ENCODE data around the gene KCNS1. TPM values are rescaled to one million over a fixed set of nuclear protein-coding genes. Genes with fewer than 3 reads are reported as not detected.

Gene KCNS1
- total RNA-seq, 1 experiment from 2014 or later: not detected

- H3K36me3 ChIP-seq (ENCODE audit: insufficient read depth, low read length, poor library complexity, severe bottlenecking): no peaks in the 10 kb centered on the region
- H3K4me3 ChIP-seq (ENCODE audit: low read depth, low read length, poor library complexity, severe bottlenecking): no peak within 1 kb of the TSS
- DNase-seq (ENCODE audit: low spot score): no peak
- ChIA-PET CTCF (interaction anchor here (0.7 kb wide), 1 partner anchor 188 kb away, joined by 5 read pairs; no protein-coding TSS in a partner anchor), POLR2A (ENCODE audit: low non-redundant PET) (no interaction called here)
- TF ChIP-seq CTCF (conservative IDR thresholded peaks at IDR 0.05; ENCODE audit: low read depth, low read length) (no peak), EZH2 (IDR thresholded peaks at IDR 0.05; ENCODE audit: borderline replicate concordance, low read depth, low read length, poor library complexity, severe bottlenecking) (no peak)
- no peaks in the 10 kb centered on the region for H3K4me1 ChIP-seq (ENCODE audit: insufficient read depth, low read length, poor library complexity, severe bottlenecking)
- no TSS peak for BruUV-seq (replicated peaks)
- H3K27ac ChIP-seq (ENCODE audit: low read depth, low read length, poor library complexity, severe bottlenecking): no peak within 1 kb of the TSS
- H3K9me3 ChIP-seq (ENCODE audit: low read depth, low read length, poor library complexity, severe bottlenecking): no peaks in the 10 kb centered on the region
- H3K27me3 ChIP-seq (replicated peaks; ENCODE audit: insufficient read depth, low read depth, low read length, poor library complexity): peaks cover 4% of the 10 kb centered on the region
- intact Hi-C loops (cut with micrococcal nuclease; ENCODE audit: unreplicated experiment): no loop called here
Measured at GRCh38 chr20:45124365-45124764, 23.4 kb upstream of the KCNS1 start, which contains the start of gene WFDC12. TSS of gene WFDC12 (minus strand) at chr20:45124465. CDS start at chr20:45124447, 18 bp downstream.

- no TSS peak for BruUV-seq (replicated peaks)
- Histone ChIP-seq H3K27ac (ENCODE audit: low read depth, low read length, poor library complexity, severe bottlenecking) (no peak overlapping the region), H3K4me1 (ENCODE audit: insufficient read depth, low read length, poor library complexity, severe bottlenecking) (no peaks in the 10 kb centered on the region), H3K27me3 (replicated peaks; ENCODE audit: insufficient read depth, low read depth, low read length, poor library complexity) (peaks cover 6% of the 10 kb centered on the region), H3K9me3 (ENCODE audit: low read depth, low read length, poor library complexity, severe bottlenecking) (no peaks in the 10 kb centered on the region), H3K36me3 (ENCODE audit: insufficient read depth, low read length, poor library complexity, severe bottlenecking) (no peaks in the 10 kb centered on the region), H3K4me3 (ENCODE audit: low read depth, low read length, poor library complexity, severe bottlenecking) (no peak overlapping the region)
- DNase-seq (ENCODE audit: low spot score): no peak
- intact Hi-C loops (cut with micrococcal nuclease; ENCODE audit: unreplicated experiment): no loop called here
- POLR2A ChIA-PET (ENCODE audit: low non-redundant PET): no interaction called here
- no peak for TF ChIP-seq EZH2 (IDR thresholded peaks at IDR 0.05; ENCODE audit: borderline replicate concordance, low read depth, low read length, poor library complexity, severe bottlenecking)
- TF ChIP-seq CTCF (conservative IDR thresholded peaks at IDR 0.05; ENCODE audit: low read depth, low read length): no peak
- CTCF ChIA-PET: no interaction called here
Measured at GRCh38 chr20:45121388-45121787, 20.5 kb upstream of the KCNS1 start.

GRCh38 chr20:45119556-45120266 lies 18.8 kb upstream of the KCNS1 start:
- POLR2A ChIA-PET (ENCODE audit: low non-redundant PET): interaction anchor here (0.6 kb wide), 1 partner anchor 158 kb away, joined by 4 read pairs; no protein-coding TSS in a partner anchor
- no peak for DNase-seq (ENCODE audit: low spot score)
- TF ChIP-seq CTCF (conservative IDR thresholded peaks at IDR 0.05; ENCODE audit: low read depth, low read length) (no peak), EZH2 (IDR thresholded peaks at IDR 0.05; ENCODE audit: borderline replicate concordance, low read depth, low read length, poor library complexity, severe bottlenecking) (no peak)
- H3K4me1 ChIP-seq (ENCODE audit: insufficient read depth, low read length, poor library complexity, severe bottlenecking): no peaks in the 10 kb centered on the region
- intact Hi-C loops (cut with micrococcal nuclease; ENCODE audit: unreplicated experiment): no loop called here
- no peaks in the 10 kb centered on the region for H3K36me3 ChIP-seq (ENCODE audit: insufficient read depth, low read length, poor library complexity, severe bottlenecking)
- no peaks in the 10 kb centered on the region for H3K9me3 ChIP-seq (ENCODE audit: low read depth, low read length, poor library complexity, severe bottlenecking)
- H3K4me3 ChIP-seq (ENCODE audit: low read depth, low read length, poor library complexity, severe bottlenecking): no peak overlapping the region
- H3K27ac ChIP-seq (ENCODE audit: low read depth, low read length, poor library complexity, severe bottlenecking): no peak overlapping the region
- CTCF ChIA-PET: interaction anchor here (0.6 kb wide), 1 partner anchor 171 kb away, joined by 3 read pairs; no protein-coding TSS in a partner anchor
- peaks cover 6% of the 10 kb centered on the region for H3K27me3 ChIP-seq (replicated peaks; ENCODE audit: insufficient read depth, low read depth, low read length, poor library complexity)
- no TSS peak for BruUV-seq (replicated peaks)
